ENCODE results near the gene FCRL5. TPM values are rescaled to one million over a fixed set of nuclear protein-coding genes. Genes with fewer than 3 reads are reported as not detected.
"Not testable (repeated sequence)": the region's sequence is repeated elsewhere in the genome, so short reads cannot be mapped to it uniquely, and the experiment has no call there.

The FCRL5 gene
- total and polyA plus RNA-seq, 4 donors, result 0.18 to 0.84 (median 0.50) TPM

GRCh38 chr1:157580179-157580827 lies 28.0 kb upstream of the FCRL5 start:
- no peaks in the 10 kb centered on the region for H3K9me3 ChIP-seq (ENCODE audit: control insufficient read depth, low read length)
- no peak overlapping the region for H3K4me3 ChIP-seq (ENCODE audit: low read length in 2 of 2)
- ATAC-seq (ENCODE audit: low FRiP score), result no peak
- H3K36me3 ChIP-seq (ENCODE audit: control insufficient read depth in 1 of 2, insufficient read depth in 2 of 2, low read length in 1 of 2), result no peaks in the 10 kb centered on the region
- intact Hi-C loops (cut with DNase I), result loop anchor here (2.0 to 5.0 kb wide), 2 partner anchors 544 to 547 kb away; a partner anchor contains a TSS
- H3K27ac ChIP-seq (ENCODE audit: low read depth in 1 of 2, low read length in 2 of 2), result no peak overlapping the region
- WGBS, 2 donors, result 5 to 8% methylated on average over 4 of the region's 4 CpGs
- no peak for DNase-seq
- H3K4me1 ChIP-seq (ENCODE audit: control insufficient read depth in 1 of 2, insufficient read depth in 2 of 2, low read length in 2 of 2), result no peaks in the 10 kb centered on the region
- peaks cover 0 to 2% of the 10 kb centered on the region in 2 donors for H3K27me3 ChIP-seq (ENCODE audit: control insufficient read depth in 1 of 2, insufficient read depth in 2 of 2, low read length in 1 of 2)

GRCh38 chr1:157577420-157577819 lies 25.1 kb upstream of the FCRL5 start:
- WGBS, 2 donors, result 75 to 79% methylated on average over 3 of the region's 3 CpGs
- H3K4me1 ChIP-seq (ENCODE audit: control insufficient read depth in 1 of 2, insufficient read depth in 2 of 2, low read length in 2 of 2), result no peaks in the 10 kb centered on the region
- DNase-seq (no peak), ATAC-seq (ENCODE audit: low FRiP score) (no peak)
- no peaks in the 10 kb centered on the region for H3K27me3 ChIP-seq (ENCODE audit: control insufficient read depth in 1 of 2, insufficient read depth in 2 of 2, low read length in 1 of 2)
- H3K4me3 ChIP-seq (ENCODE audit: low read length in 2 of 2), result no peak overlapping the region
- no peaks in the 10 kb centered on the region for H3K9me3 ChIP-seq (ENCODE audit: control insufficient read depth, low read length)
- no peaks in the 10 kb centered on the region for H3K36me3 ChIP-seq (ENCODE audit: control insufficient read depth in 1 of 2, insufficient read depth in 2 of 2, low read length in 1 of 2)
- H3K27ac ChIP-seq (ENCODE audit: low read depth in 1 of 2, low read length in 2 of 2), result no peak overlapping the region
- intact Hi-C loops (cut with DNase I), result no loop called here

- no peak for ATAC-seq (ENCODE audit: low FRiP score)
- no peak for DNase-seq
- Histone ChIP-seq H3K9me3 (ENCODE audit: control insufficient read depth, low read length) (no peaks in the 10 kb centered on the region), H3K27ac (ENCODE audit: low read depth in 1 of 2, low read length in 2 of 2) (no peak overlapping the region), H3K36me3 (ENCODE audit: control insufficient read depth in 1 of 2, insufficient read depth in 2 of 2, low read length in 1 of 2) (no peaks in the 10 kb centered on the region), H3K4me1 (ENCODE audit: control insufficient read depth in 1 of 2, insufficient read depth in 2 of 2, low read length in 2 of 2) (no peaks in the 10 kb centered on the region), H3K27me3 (ENCODE audit: control insufficient read depth in 1 of 2, insufficient read depth in 2 of 2, low read length in 1 of 2) (no peaks in the 10 kb centered on the region), H3K4me3 (ENCODE audit: low read length in 2 of 2) (no peak overlapping the region)
- intact Hi-C loops (cut with DNase I), result no loop called here
- 80 to 90% methylated on average over 2 of the region's 2 CpGs for WGBS, 2 donors
Measured at GRCh38 chr1:157575744-157576143, 23.4 kb upstream of the FCRL5 start.

- no peaks in the 10 kb centered on the region for H3K9me3 ChIP-seq (ENCODE audit: control insufficient read depth, low read length)
- intact Hi-C loops (cut with DNase I), result no loop called here
- no peak overlapping the region for H3K27ac ChIP-seq (ENCODE audit: low read depth in 1 of 2, low read length in 2 of 2)
- no peak for ATAC-seq (ENCODE audit: low FRiP score)
- no peaks in the 10 kb centered on the region for H3K4me1 ChIP-seq (ENCODE audit: control insufficient read depth in 1 of 2, insufficient read depth in 2 of 2, low read length in 2 of 2)
- H3K27me3 ChIP-seq (ENCODE audit: control insufficient read depth in 1 of 2, insufficient read depth in 2 of 2, low read length in 1 of 2), result no peaks in the 10 kb centered on the region
- WGBS, 2 donors, result 48 to 67% methylated on average over 1 of the region's 1 CpG
- H3K4me3 ChIP-seq (ENCODE audit: low read length in 2 of 2), result no peak overlapping the region
- DNase-seq, result no peak
- no peaks in the 10 kb centered on the region for H3K36me3 ChIP-seq (ENCODE audit: control insufficient read depth in 1 of 2, insufficient read depth in 2 of 2, low read length in 1 of 2)
Measured at GRCh38 chr1:157574836-157575235, 22.5 kb upstream of the FCRL5 start.

- no peak overlapping the region for H3K27ac ChIP-seq (ENCODE audit: low read depth in 1 of 2, low read length in 2 of 2)
- no peaks in the 10 kb centered on the region for H3K27me3 ChIP-seq (ENCODE audit: control insufficient read depth in 1 of 2, insufficient read depth in 2 of 2, low read length in 1 of 2)
- no peaks in the 10 kb centered on the region for H3K4me1 ChIP-seq (ENCODE audit: control insufficient read depth in 1 of 2, insufficient read depth in 2 of 2, low read length in 2 of 2)
- no peaks in the 10 kb centered on the region for H3K9me3 ChIP-seq (ENCODE audit: control insufficient read depth, low read length)
- DNase-seq, result no peak
- intact Hi-C loops (cut with DNase I), result loop anchor here in 1 of 2 donors (10.0 kb wide), 1 partner anchor 58 kb away; no protein-coding TSS in a partner anchor
- no peaks in the 10 kb centered on the region for H3K36me3 ChIP-seq (ENCODE audit: control insufficient read depth in 1 of 2, insufficient read depth in 2 of 2, low read length in 1 of 2)
- 72 to 80% methylated on average over 14 of the region's 14 CpGs for WGBS, 2 donors
- H3K4me3 ChIP-seq (ENCODE audit: low read length in 2 of 2), result no peak overlapping the region
- no peak for ATAC-seq (ENCODE audit: low FRiP score)
Measured at GRCh38 chr1:157566484-157567300, 14.4 kb upstream of the FCRL5 start.

- Histone ChIP-seq H3K27ac (ENCODE audit: low read depth in 1 of 2, low read length in 2 of 2) (no peak overlapping the region), H3K9me3 (ENCODE audit: control insufficient read depth, low read length) (peaks cover 3% of the 10 kb centered on the region), H3K27me3 (ENCODE audit: control insufficient read depth in 1 of 2, insufficient read depth in 2 of 2, low read length in 1 of 2) (peaks cover 0 to 2% of the 10 kb centered on the region in 2 donors), H3K36me3 (ENCODE audit: control insufficient read depth in 1 of 2, insufficient read depth in 2 of 2, low read length in 1 of 2) (no peaks in the 10 kb centered on the region), H3K4me1 (ENCODE audit: control insufficient read depth in 1 of 2, insufficient read depth in 2 of 2, low read length in 2 of 2) (no peaks in the 10 kb centered on the region), H3K4me3 (ENCODE audit: low read length in 2 of 2) (no peak overlapping the region)
- no peak for ATAC-seq (ENCODE audit: low FRiP score)
- no peak for DNase-seq
- intact Hi-C loops (cut with DNase I), result loop anchor here in 1 of 2 donors (10.0 kb wide), 1 partner anchor 62 kb away; no protein-coding TSS in a partner anchor
- WGBS, 2 donors, result 50 to 54% methylated on average over 2 of the region's 2 CpGs
Measured at GRCh38 chr1:157562515-157562914, 10.2 kb upstream of the FCRL5 start.

- peaks cover 0 to 2% of the 10 kb centered on the region in 2 donors for H3K27me3 ChIP-seq (ENCODE audit: control insufficient read depth in 1 of 2, insufficient read depth in 2 of 2, low read length in 1 of 2)
- no peak overlapping the region for H3K4me3 ChIP-seq (ENCODE audit: low read length in 2 of 2)
- H3K4me1 ChIP-seq (ENCODE audit: control insufficient read depth in 1 of 2, insufficient read depth in 2 of 2, low read length in 2 of 2), result no peaks in the 10 kb centered on the region
- no peak for ATAC-seq (ENCODE audit: low FRiP score)
- no peak for DNase-seq
- H3K9me3 ChIP-seq (ENCODE audit: control insufficient read depth, low read length), result peaks cover 3% of the 10 kb centered on the region
- WGBS, 2 donors, result 66 to 74% methylated on average over 2 of the region's 2 CpGs
- no peak overlapping the region for H3K27ac ChIP-seq (ENCODE audit: low read depth in 1 of 2, low read length in 2 of 2)
- H3K36me3 ChIP-seq (ENCODE audit: control insufficient read depth in 1 of 2, insufficient read depth in 2 of 2, low read length in 1 of 2), result no peaks in the 10 kb centered on the region
- intact Hi-C loops (cut with DNase I), result no loop called here
Measured at GRCh38 chr1:157558119-157558518, 5.8 kb upstream of the FCRL5 start.

DNA sequence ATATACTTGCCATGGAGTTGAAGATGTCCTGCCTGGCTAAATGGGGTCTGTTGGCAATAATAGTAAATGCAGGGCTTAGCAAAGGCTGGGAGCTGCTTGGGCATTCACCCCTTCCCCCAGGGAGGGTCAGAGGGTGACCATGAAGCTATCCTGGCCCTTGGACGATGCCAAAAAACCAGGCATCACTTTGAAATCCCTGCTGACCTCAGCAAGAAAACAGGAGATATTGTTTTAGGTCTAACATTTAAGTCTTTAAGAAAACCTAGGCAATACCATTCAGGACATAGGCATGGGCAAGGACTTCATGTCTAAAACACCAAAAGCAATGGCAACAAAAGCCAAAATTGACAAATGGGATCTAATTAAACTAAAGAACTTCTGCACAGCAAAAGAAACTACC lies 4.2 kb downstream of the FCRL5 start:
- intact Hi-C loops (cut with DNase I); H3K4me1 ChIP-seq (ENCODE audit: control insufficient read depth in 1 of 2, insufficient read depth in 2 of 2, low read length in 2 of 2); H3K36me3 ChIP-seq (ENCODE audit: control insufficient read depth in 1 of 2, insufficient read depth in 2 of 2, low read length in 1 of 2); DNase-seq; H3K27ac ChIP-seq (ENCODE audit: low read depth in 1 of 2, low read length in 2 of 2); H3K9me3 ChIP-seq (ENCODE audit: control insufficient read depth, low read length); H3K27me3 ChIP-seq (ENCODE audit: control insufficient read depth in 1 of 2, insufficient read depth in 2 of 2, low read length in 1 of 2); H3K4me3 ChIP-seq (ENCODE audit: low read length in 2 of 2); ATAC-seq (ENCODE audit: low FRiP score): not testable (repeated sequence)
- WGBS, 2 donors, result 66 to 74% methylated on average over 1 of the region's 1 CpG

- intact Hi-C loops (cut with DNase I), result no loop called here
- Histone ChIP-seq H3K9me3 (ENCODE audit: control insufficient read depth, low read length) (no peaks in the 10 kb centered on the region), H3K27ac (ENCODE audit: low read depth in 1 of 2, low read length in 2 of 2) (no peak overlapping the region), H3K27me3 (ENCODE audit: control insufficient read depth in 1 of 2, insufficient read depth in 2 of 2, low read length in 1 of 2) (no peaks in the 10 kb centered on the region), H3K4me1 (ENCODE audit: control insufficient read depth in 1 of 2, insufficient read depth in 2 of 2, low read length in 2 of 2) (no peaks in the 10 kb centered on the region), H3K4me3 (ENCODE audit: low read length in 2 of 2) (no peak overlapping the region), H3K36me3 (ENCODE audit: control insufficient read depth in 1 of 2, insufficient read depth in 2 of 2, low read length in 1 of 2) (no peaks in the 10 kb centered on the region)
- ATAC-seq (ENCODE audit: low FRiP score) (no peak), DNase-seq (no peak)
- 60 to 67% methylated on average over 6 of the region's 6 CpGs for WGBS, 2 donors
Measured at GRCh38 chr1:157542676-157543075, 9.6 kb downstream of the FCRL5 start.

All from aorta (tissue), 5 donors.